Epithelial cell of esophagus (primary cell): ENCODE measurements around the gene SLC22A23.

ENCODE experiments used
- DNase-seq: peaks from one replicate; pipeline ENCODE4 v3.0.0; 2010; ENCODE audit warnings: low read depth
- H3K4me3 ChIP-seq: 2 replicates; pipeline ENCODE4 v1.5.1; 2011; ENCODE audit warnings: mild to moderate bottlenecking, low read length, control low read depth
- TF ChIP-seq, protein P1 (sequence below): IDR thresholded peaks from 2 replicates; pipeline ENCODE4 v1.5.1; 2011; ENCODE audit warnings: low read depth, mild to moderate bottlenecking, low read length, control low read depth, inconsistent platforms; ENCODE audit not compliant: insufficient read depth; ENCODE audit errors: missing control alignments

Gene SLC22A23

GRCh38 chr6:3273707-3274521, 182.9 kb downstream of the SLC22A23 start:
- no peak for DNase-seq
- TF ChIP-seq, protein P1, sequence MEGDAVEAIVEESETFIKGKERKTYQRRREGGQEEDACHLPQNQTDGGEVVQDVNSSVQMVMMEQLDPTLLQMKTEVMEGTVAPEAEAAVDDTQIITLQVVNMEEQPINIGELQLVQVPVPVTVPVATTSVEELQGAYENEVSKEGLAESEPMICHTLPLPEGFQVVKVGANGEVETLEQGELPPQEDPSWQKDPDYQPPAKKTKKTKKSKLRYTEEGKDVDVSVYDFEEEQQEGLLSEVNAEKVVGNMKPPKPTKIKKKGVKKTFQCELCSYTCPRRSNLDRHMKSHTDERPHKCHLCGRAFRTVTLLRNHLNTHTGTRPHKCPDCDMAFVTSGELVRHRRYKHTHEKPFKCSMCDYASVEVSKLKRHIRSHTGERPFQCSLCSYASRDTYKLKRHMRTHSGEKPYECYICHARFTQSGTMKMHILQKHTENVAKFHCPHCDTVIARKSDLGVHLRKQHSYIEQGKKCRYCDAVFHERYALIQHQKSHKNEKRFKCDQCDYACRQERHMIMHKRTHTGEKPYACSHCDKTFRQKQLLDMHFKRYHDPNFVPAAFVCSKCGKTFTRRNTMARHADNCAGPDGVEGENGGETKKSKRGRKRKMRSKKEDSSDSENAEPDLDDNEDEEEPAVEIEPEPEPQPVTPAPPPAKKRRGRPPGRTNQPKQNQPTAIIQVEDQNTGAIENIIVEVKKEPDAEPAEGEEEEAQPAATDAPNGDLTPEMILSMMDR = no peak
- no peak overlapping the region for H3K4me3 ChIP-seq

GRCh38 chr6:3272911-3273547, 183.8 kb downstream of the SLC22A23 start:
- TF ChIP-seq, protein P1 = no peak
- no peak overlapping the region for H3K4me3 ChIP-seq
- no peak for DNase-seq

- TF ChIP-seq, protein P1 = no peak
- no peak overlapping the region for H3K4me3 ChIP-seq
These were observed 185.1 kb downstream of the SLC22A23 start for GRCh38 chr6:3271756-3272155.

DNA sequence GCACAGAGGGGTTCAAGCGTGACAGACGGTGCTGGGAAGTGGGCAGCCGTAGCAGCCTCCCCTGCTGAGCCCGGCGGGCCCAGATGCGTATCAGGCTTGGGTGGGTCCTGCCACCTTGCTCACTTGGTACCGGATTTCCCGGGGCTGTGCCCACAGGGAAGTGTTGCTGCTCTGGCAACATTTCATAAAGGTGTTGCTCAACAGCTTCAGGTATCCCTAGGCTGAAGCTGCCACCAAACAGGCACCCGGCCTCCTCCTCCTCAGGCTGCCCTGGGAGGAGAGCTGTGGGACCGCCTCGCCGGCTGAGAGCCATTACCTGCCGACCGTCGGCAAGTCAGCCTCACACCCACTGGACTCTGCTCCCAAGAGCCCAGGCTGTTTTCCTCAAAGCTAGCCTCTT, 186.6 kb downstream of the SLC22A23 start:
- TF ChIP-seq, protein P1 = no peak
- H3K4me3 ChIP-seq = no peak overlapping the region
- DNase-seq = no peak

More at GRCh38 chr6:3271756-3272155, 185.1 kb downstream of the SLC22A23 start:
- no peak for DNase-seq

GRCh38 chr6:3269281-3269975, 187.4 kb downstream of the SLC22A23 start:
- TF ChIP-seq, protein P1 = no peak
- DNase-seq = no peak
- H3K4me3 ChIP-seq = no peak overlapping the region

GRCh38 chr6:3268680-3269079, 188.2 kb downstream of the SLC22A23 start:
- TF ChIP-seq, protein P1 = no peak
- H3K4me3 ChIP-seq = no peak overlapping the region
- no peak for DNase-seq
